ENCODE results near the gene C9orf40. TPM values are rescaled to one million over a fixed set of nuclear protein-coding genes. Genes with fewer than 3 reads are reported as not detected.

The C9orf40 gene
- total and polyA plus RNA-seq, 2 of the 4 experiments (the other 2 are of a cell fraction) = 0.36 to 1.9 TPM

GRCh38 chr9:74949859-74950855 lies 2.6 kb downstream of the C9orf40 start:
- H3K14ac ChIP-seq (replicated peaks; ENCODE audit: low read depth, low read length) = no peak overlapping the region
- WGBS, 2 experiments (ENCODE audit: extremely low coverage in 2 of 2, insufficient read length in 1 of 2) = no CpG with 5 or more reads among the region's 10 CpGs

More at GRCh38 chr9:74949859-74950855, 2.6 kb downstream of the C9orf40 start:
- Histone ChIP-seq H4K20me1 (ENCODE audit: insufficient read depth, low read length) (no peaks in the 10 kb centered on the region), H3K27ac (ENCODE audit: insufficient read depth, low read length) (no peak overlapping the region), H3K4me3 (ENCODE audit: insufficient read depth, low read depth, low read length) (no peak overlapping the region), H4K8ac (ENCODE audit: low read depth in 2 of 2, low read length in 2 of 2) (no peak overlapping the region), H3K18ac (ENCODE audit: low read depth, low read length) (no peak overlapping the region), H3K4ac (ENCODE audit: low read depth, low read length) (no peak overlapping the region), H2AK9ac (replicated peaks; ENCODE audit: low read depth, low read length, poor library complexity) (no peak overlapping the region), H3K56ac (ENCODE audit: extremely low read depth, insufficient read depth, low read length) (no peak overlapping the region), H3K23ac (ENCODE audit: low read depth, low read length) (no peak overlapping the region), H3K4me2 (ENCODE audit: low read depth, low read length) (no peak overlapping the region), H3K9me1 (ENCODE audit: insufficient read depth, low read length) (no peaks in the 10 kb centered on the region), H2AFZ (replicated peaks; ENCODE audit: low read length, poor library complexity) (no peak overlapping the region), H2BK120ac (ENCODE audit: low read depth, low read length) (no peak overlapping the region), H3K9ac (ENCODE audit: low read depth, low read length) (no peak overlapping the region), H3K27me3 (ENCODE audit: control insufficient read depth, insufficient read depth, low read length) (no peaks in the 10 kb centered on the region), H2BK20ac (ENCODE audit: low read depth, low read length) (no peak overlapping the region), H4K5ac (ENCODE audit: low read depth, low read length) (no peak overlapping the region), H3K36me3 (ENCODE audit: control insufficient read depth, insufficient read depth, low read length) (no peaks in the 10 kb centered on the region), H4K91ac (ENCODE audit: insufficient read depth, low read depth, low read length) (no peak overlapping the region), H2AK5ac (ENCODE audit: low read depth, low read length) (no peak overlapping the region), H3K79me1 (ENCODE audit: low read depth in 1 of 2, low read length in 2 of 2) (peaks cover 11 to 16% of the 10 kb centered on the region in 2 experiments), H3K4me1 (ENCODE audit: control insufficient read depth, insufficient read depth, low read length) (no peaks in the 10 kb centered on the region), H2BK15ac (ENCODE audit: low read depth, low read length) (no peak overlapping the region), H2BK5ac (ENCODE audit: low read depth, low read length, poor library complexity, severe bottlenecking) (no peak overlapping the region), H3K9me3 (ENCODE audit: control insufficient read depth, insufficient read depth, low read length) (no peaks in the 10 kb centered on the region)
- ATAC-seq (ENCODE audit: low read depth) = no peak
- ChIA-PET CTCF (no interaction called here), POLR2A (ENCODE audit: unreplicated experiment) (no interaction called here)
- no peak for TF ChIP-seq MAZ (IDR thresholded peaks at IDR 0.05; ENCODE audit: borderline replicate concordance, low read depth, low read length)
- no TSS peak for BruUV-seq (replicated peaks)
- intact Hi-C loops (cut with micrococcal nuclease) = no loop called here
- DNase-seq = no peak
- in situ Hi-C loops (cut with MboI; ENCODE audit: low sequenced_read_pairs) = no loop called here
- dilution Hi-C loops (cut with HindIII; ENCODE audit: low sequenced_read_pairs, unreplicated experiment) = no loop called here
